Measurements from ENCODE around the gene VSX1. TPM values are rescaled to one million over a fixed set of nuclear protein-coding genes. Genes with fewer than 3 reads are reported as not detected.

The VSX1 gene
- total RNA-seq, 2 experiments from 2014 or later, result not detected

DNA sequence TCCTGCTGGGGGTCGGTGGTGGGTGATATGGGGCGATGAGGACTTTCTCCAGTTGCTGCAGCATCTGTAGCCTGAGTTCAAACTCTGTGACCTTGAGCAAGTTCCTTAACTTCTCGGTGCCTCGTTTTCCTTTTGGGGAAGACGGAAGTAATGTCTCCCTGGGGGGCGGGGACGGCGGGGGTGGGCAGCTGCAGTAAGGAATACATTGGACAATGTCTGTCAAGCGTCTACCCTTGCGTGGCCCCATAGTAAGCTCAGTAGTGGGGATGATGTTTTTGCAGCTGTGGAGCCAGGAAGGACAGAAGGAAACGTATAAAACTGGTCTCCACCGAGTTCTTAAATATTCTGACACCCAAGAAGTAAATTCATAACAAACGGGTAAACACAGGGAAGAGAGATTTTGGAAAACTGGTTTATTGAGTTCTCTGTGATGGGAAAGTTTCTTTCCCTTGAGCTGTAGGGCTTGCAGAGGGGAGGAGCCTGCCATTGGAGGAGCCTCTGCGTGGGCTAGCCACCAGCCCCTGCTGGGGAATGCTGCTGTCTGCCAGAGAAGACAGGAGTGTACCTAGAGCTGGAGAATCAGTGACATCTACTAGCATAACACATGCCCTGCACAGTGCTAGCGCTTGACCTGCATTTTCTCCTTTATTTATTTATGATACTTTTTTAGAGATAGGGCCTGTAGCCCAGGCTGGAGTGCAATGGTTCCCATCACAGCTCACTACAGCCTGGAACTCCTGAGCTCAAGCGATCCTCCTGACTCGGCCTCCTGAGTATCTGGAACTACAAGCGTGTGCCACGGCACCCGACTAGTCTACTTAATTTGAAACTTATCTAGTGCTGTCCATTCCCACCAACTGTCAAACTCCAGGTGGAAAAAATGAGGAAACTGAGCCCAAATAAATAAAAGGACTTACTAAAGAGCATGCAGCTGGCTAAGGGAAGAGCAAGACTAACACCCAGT is 22.8 kb downstream of the VSX1 start:
- H3K4me3 ChIP-seq (ENCODE audit: low read length), result peak overlapping the region; percentile 94
- DNase-seq, result peak in 3 of 14 experiments; percentile 29 to 59 (median 57)

GRCh38 chr20:25058051-25058846 is 23.7 kb downstream of the VSX1 start, which contains the start of gene ACSS1:
ACSS1 (minus strand) TSS chr20:25058139; CDS start chr20:25058102, 37 bp downstream.
- no peaks in the 10 kb centered on the region for H3K9me3 ChIP-seq (ENCODE audit: control insufficient read depth in 1 of 2, insufficient read depth in 1 of 2, low read length in 2 of 2)
- H3K4me3 Mint-ChIP-seq, result peak within 1 kb of the TSS; percentile 88
- peak within 1 kb of the TSS; percentile 89 to 90 for H3K27ac ChIP-seq (ENCODE audit: low read depth in 1 of 2, low read length in 2 of 2)
- ChIA-PET CTCF (interaction anchor here (1.2 to 3.6 kb wide), 2 partner anchors 64 to 136 kb away, joined by 3 to 13 read pairs; no protein-coding TSS in a partner anchor), POLR2A (interaction anchor here (0.5 to 3.5 kb wide), 25 partner anchors 10 to 1708 kb away, joined by 3 to 77 read pairs (median 4); partner anchors contain the start of genes APMAP, CST7, ENTPD6 and GINS1)
- H3K27ac Mint-ChIP-seq, result peak within 1 kb of the TSS; percentile 88
- H3K4me1 ChIP-seq (ENCODE audit: insufficient read depth, low read length), result peaks cover 51% of the 10 kb centered on the region
- H3K27me3 ChIP-seq (ENCODE audit: control insufficient read depth in 1 of 2, insufficient read depth in 2 of 2, low read length in 2 of 2), result no peaks in the 10 kb centered on the region
- intact Hi-C loops (cut with DNase I, micrococcal nuclease), result loop anchor here in 1 of 2 experiments (5.0 to 10.0 kb wide), 4 partner anchors 189 to 1706 kb away; partner anchors contain the start of genes ABHD12, NAPB, NXT1 and PYGB
- DNase-seq (peak; percentile 56 to 90 (median 70)), ATAC-seq (ENCODE audit: poor library complexity) (peak; percentile 72)
- peaks cover 13% of the 10 kb centered on the region for H3K36me3 Mint-ChIP-seq (ENCODE audit: low read depth)
- no peaks in the 10 kb centered on the region for H3K9me3 Mint-ChIP-seq
- peak within 1 kb of the TSS; percentile 94 for H3K4me3 ChIP-seq (ENCODE audit: low read length)
- no peaks in the 10 kb centered on the region for H3K27me3 Mint-ChIP-seq
- no peak for TF ChIP-seq CTCF (IDR thresholded peaks at IDR 0.05)
- peaks cover 59% of the 10 kb centered on the region for H3K4me1 Mint-ChIP-seq (ENCODE audit: low read depth)
- peaks cover 5% of the 10 kb centered on the region for H3K36me3 ChIP-seq (ENCODE audit: insufficient read depth, low read length)

More for the DNA sequence above, 22.8 kb downstream of the VSX1 start:
- peaks cover 5% of the 10 kb centered on the region for H3K36me3 ChIP-seq (ENCODE audit: insufficient read depth, low read length)
- no peaks in the 10 kb centered on the region for H3K27me3 ChIP-seq (ENCODE audit: control insufficient read depth in 1 of 2, insufficient read depth in 2 of 2, low read length in 2 of 2)
- H3K4me1 ChIP-seq (ENCODE audit: insufficient read depth, low read length), result peaks cover 42% of the 10 kb centered on the region
- no peak for TF ChIP-seq CTCF (IDR thresholded peaks at IDR 0.05)
- ATAC-seq (ENCODE audit: poor library complexity), result peak; percentile 17
- Mint-ChIP-seq H3K36me3 (ENCODE audit: low read depth) (peaks cover 13% of the 10 kb centered on the region), H3K9me3 (no peaks in the 10 kb centered on the region), H3K4me3 (peak overlapping the region; percentile 73), H3K27me3 (no peaks in the 10 kb centered on the region), H3K27ac (peak overlapping the region; percentile 88), H3K4me1 (ENCODE audit: low read depth) (peaks cover 50% of the 10 kb centered on the region)
- H3K9me3 ChIP-seq (ENCODE audit: control insufficient read depth in 1 of 2, insufficient read depth in 1 of 2, low read length in 2 of 2), result no peaks in the 10 kb centered on the region
- intact Hi-C loops (cut with DNase I, micrococcal nuclease), result loop anchor here in 1 of 2 experiments (5.0 to 10.0 kb wide), 4 partner anchors 188 to 1707 kb away; partner anchors contain the start of genes ABHD12, NAPB, NXT1 and PYGB
- CTCF ChIA-PET, result interaction anchor here (0.7 to 3.6 kb wide), 3 partner anchors 65 to 136 kb away, joined by 3 to 13 read pairs (median 3); no protein-coding TSS in a partner anchor
- POLR2A ChIA-PET, result interaction anchor here (0.7 to 3.5 kb wide), 17 partner anchors 15 to 349 kb away, joined by 3 to 77 read pairs (median 6); partner anchors contain the start of genes APMAP, ENTPD6, GINS1 and PYGB
- peak overlapping the region; percentile 89 to 90 for H3K27ac ChIP-seq (ENCODE audit: low read depth in 1 of 2, low read length in 2 of 2)
